ENCODE results near the gene ZNF436. TPM values are rescaled to one million over a fixed set of nuclear protein-coding genes. Genes with fewer than 3 reads are reported as not detected.

The ZNF436 gene
- total and polyA plus RNA-seq, 9 of the 15 experiments (the other 6 are each of a cell fraction or from before 2014, with no cell fraction given) = 2.1 to 11.3 (median 6.8) TPM

DNA sequence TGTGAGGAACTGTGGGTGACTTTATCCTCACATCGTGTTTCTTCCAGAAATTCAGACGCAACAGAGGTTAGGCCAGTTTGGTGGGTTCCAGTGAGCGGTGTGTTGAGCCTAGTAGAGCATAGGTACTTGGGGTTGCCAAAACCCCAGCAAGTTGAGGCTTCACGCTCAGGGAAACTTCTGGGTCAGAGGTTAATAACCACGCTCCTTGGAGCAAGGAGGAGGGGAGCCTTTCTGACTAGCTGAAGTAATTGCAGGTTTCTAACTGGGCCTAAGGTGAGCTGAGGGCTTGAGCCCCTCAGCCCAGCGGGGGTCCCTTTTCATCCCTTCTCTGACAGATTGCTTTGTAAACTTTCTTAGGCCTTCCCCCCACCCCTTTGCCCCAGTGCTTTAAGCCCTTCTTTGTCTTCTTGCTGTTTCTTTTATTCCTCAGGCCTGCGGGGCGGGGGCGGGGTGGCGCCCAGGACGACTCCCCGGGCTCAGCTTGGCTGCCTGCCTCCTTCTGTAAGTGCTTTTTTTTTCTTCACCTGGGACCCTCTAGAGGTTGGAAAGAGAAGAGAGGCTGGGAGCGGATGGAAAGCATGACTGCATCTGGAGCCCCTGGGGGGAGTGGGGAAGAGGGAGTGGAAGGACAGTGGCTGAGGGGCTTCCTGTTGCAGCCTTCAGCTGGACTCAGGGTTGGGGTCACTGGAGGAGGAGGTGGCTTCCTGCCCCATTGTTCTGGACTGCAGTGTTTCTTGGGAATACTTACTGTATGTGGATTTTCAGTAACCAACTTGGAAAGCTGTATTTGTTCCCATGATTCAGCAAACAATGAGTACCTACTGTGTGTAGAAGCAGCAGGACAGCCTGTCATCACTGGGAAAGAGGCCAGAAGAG lies 1.3 kb upstream of the ZNF436 start (continued):
- TF ChIP-seq ZNF347 (CRISPR knock-in tag; IDR thresholded peaks at IDR 0.05; ENCODE audit: low read depth) (no peak), ZNF830 (CRISPR knock-in tag; IDR thresholded peaks at IDR 0.05) (0 out of 2 replicates have a peak, but pooled peaks have one; percentile 11), SP1 (CRISPR knock-in tag; IDR thresholded peaks at IDR 0.05) (no peak), PATZ1 (CRISPR knock-in tag; IDR thresholded peaks at IDR 0.05; ENCODE audit: borderline replicate concordance) (no peak), ETV6 (IDR thresholded peaks at IDR 0.05; ENCODE audit: borderline replicate concordance in 1 of 2, low read depth in 2 of 2, low read length in 1 of 2) (no peak), ETV6 (CRISPR knock-in tag; IDR thresholded peaks at IDR 0.05; ENCODE audit: borderline replicate concordance) (no peak), THAP12 (CRISPR knock-in tag; IDR thresholded peaks at IDR 0.05) (no peak), ZKSCAN8 (CRISPR knock-in tag; IDR thresholded peaks at IDR 0.05) (no peak; the same call in 1 of the 2 replicates), SNRNP70 (optimal IDR thresholded peaks at IDR 0.05; ENCODE audit: low read depth, low read length) (no peak), SETDB1 (IDR thresholded peaks at IDR 0.05; ENCODE audit: low read length) (no peak), CXXC5 (CRISPR knock-in tag; IDR thresholded peaks at IDR 0.05) (peak; percentile 25; the same call in 1 of the 2 replicates), ZNF316 (IDR thresholded peaks at IDR 0.05) (peak; percentile 46; the same call in 1 of the 2 replicates), TAF7 (tag; IDR thresholded peaks at IDR 0.05) (no peak), GABPB2 (CRISPR knock-in tag; conservative IDR thresholded peaks at IDR 0.05) (no peak), MEIS2 (IDR thresholded peaks at IDR 0.05; ENCODE audit: partially characterized antibody) (no peak), BRD4 (IDR thresholded peaks at IDR 0.05) (peak; percentile 27; the same call in 1 of the 2 replicates), DACH1 (IDR thresholded peaks at IDR 0.05; ENCODE audit: partially characterized antibody) (peak; percentile 7), ZC3H4 (CRISPR knock-in tag; IDR thresholded peaks at IDR 0.05; ENCODE audit: borderline replicate concordance) (no peak), MCM5 (IDR thresholded peaks at IDR 0.05; ENCODE audit: low read depth) (no peak), TRIM28 (IDR thresholded peaks at IDR 0.05) (no peak)
- TF ChIP-seq, protein P1, sequence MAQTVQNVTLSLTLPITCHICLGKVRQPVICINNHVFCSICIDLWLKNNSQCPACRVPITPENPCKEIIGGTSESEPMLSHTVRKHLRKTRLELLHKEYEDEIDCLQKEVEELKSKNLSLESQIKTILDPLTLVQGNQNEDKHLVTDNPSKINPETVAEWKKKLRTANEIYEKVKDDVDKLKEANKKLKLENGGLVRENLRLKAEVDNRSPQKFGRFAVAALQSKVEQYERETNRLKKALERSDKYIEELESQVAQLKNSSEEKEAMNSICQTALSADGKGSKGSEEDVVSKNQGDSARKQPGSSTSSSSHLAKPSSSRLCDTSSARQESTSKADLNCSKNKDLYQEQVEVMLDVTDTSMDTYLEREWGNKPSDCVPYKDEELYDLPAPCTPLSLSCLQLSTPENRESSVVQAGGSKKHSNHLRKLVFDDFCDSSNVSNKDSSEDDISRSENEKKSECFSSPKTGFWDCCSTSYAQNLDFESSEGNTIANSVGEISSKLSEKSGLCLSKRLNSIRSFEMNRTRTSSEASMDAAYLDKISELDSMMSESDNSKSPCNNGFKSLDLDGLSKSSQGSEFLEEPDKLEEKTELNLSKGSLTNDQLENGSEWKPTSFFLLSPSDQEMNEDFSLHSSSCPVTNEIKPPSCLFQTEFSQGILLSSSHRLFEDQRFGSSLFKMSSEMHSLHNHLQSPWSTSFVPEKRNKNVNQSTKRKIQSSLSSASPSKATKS (CRISPR knock-in tag; IDR thresholded peaks at IDR 0.05) = no peak
- TF ChIP-seq, protein P2, sequence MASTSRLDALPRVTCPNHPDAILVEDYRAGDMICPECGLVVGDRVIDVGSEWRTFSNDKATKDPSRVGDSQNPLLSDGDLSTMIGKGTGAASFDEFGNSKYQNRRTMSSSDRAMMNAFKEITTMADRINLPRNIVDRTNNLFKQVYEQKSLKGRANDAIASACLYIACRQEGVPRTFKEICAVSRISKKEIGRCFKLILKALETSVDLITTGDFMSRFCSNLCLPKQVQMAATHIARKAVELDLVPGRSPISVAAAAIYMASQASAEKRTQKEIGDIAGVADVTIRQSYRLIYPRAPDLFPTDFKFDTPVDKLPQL (IDR thresholded peaks at IDR 0.05; ENCODE audit: extremely low read depth, insufficient read length) = no peak
